K562 (cell line): ENCODE measurements around the gene HNRNPF. TPM values are rescaled to one million over a fixed set of nuclear protein-coding genes. Genes with fewer than 3 reads are reported as not detected.

Source experiments
- KDM5B ChIP-seq: fragments of 200-600 bp; sonication (generic); IDR thresholded peaks from 2 replicates; pipeline ENCODE4 v1.6.1; 2012; ENCODE audit warnings: low read depth, mild to moderate bottlenecking, moderate library complexity, low read length, control low read depth, inconsistent platforms; ENCODE audit not compliant: insufficient replicate concordance
- MBD2 ChIP-seq: sonication (generic); IDR thresholded peaks from 2 replicates; pipeline ENCODE4 v1.6.1; 2016; ENCODE audit warnings: low read depth, borderline replicate concordance
- MIER1 ChIP-seq: fragments of 450-650 bp; IDR thresholded peaks from 2 replicates; pipeline ENCODE4 v1.6.1; 2016; ENCODE audit warnings: antibody characterized with exemption, mild to moderate bottlenecking, low read depth
- NFE2 ChIP-seq: IDR thresholded peaks from 2 replicates; pipeline ENCODE4 v1.6.1; 2014; ENCODE audit warnings: antibody characterized with exemption, low read depth
- NONO ChIP-seq, 2 experiments: fragments of 200-400 bp in 1 of 2; fragments of 450-650 bp in 1 of 2; formaldehyde crosslinking in 1 of 2; IDR thresholded peaks; 2 replicates each; pipeline ENCODE4 v1.6.1; 2017; ENCODE audit warnings: low read depth in 2 of 2, mild to moderate bottlenecking in 2 of 2, moderate library complexity in 2 of 2, low read length in 1 of 2
- PPARD ChIP-seq: fragments of 250-450 bp; sonication (Bioruptor Pico); IDR thresholded peaks from 2 replicates; pipeline ENCODE4 v1.8.0; 2022; ENCODE audit warnings: inconsistent platforms, mild to moderate bottlenecking, moderate library complexity
- PTBP1 ChIP-seq: fragments of 200-400 bp; formaldehyde crosslinking; IDR thresholded peaks from 2 replicates; pipeline ENCODE4 v1.6.1; 2017; ENCODE audit warnings: low read depth, low read length
- SMARCA5 ChIP-seq: fragments of 450-650 bp; IDR thresholded peaks from 2 replicates; pipeline ENCODE4 v1.6.1; 2016
- ZBTB17 ChIP-seq: fragments of 450-650 bp; formaldehyde crosslinking; IDR thresholded peaks from 2 replicates; pipeline ENCODE4 v1.4.0; 2020; ENCODE audit warnings: mild to moderate bottlenecking
- polyA plus RNA-seq, 8 experiments: library from polyadenylated mRNA; depleted of rRNA in 4 of 8; stranded (reverse) in 5 of 8; unstranded in 3 of 8; fragments of >200 nt; fragmentation: Nextera tagmentation in 2 of 8; fragmentation: Illumina TruSeq in 1 of 8; extraction: Ambion mirVana in 2 of 8; extraction: Trizol in 1 of 8; gene quantifications; 2 replicates each; pipeline versions ENCODE4 v1.2.1 to v1.2.3, GENCODE V29; 2011 to 2014; ENCODE audit warnings: inconsistent platforms in 1 of 8, missing spikeins in 1 of 8
- total RNA-seq, 7 experiments: library from RNA; depleted of rRNA in 6 of 7; stranded (reverse); fragments of >200 nt in 6 of 7; fragmentation: Illumina TruSeq in 2 of 7; extraction: Trizol in 2 of 7; gene quantifications; 2 replicates each; pipeline versions ENCODE4 v1.2.1 to v1.2.3, GENCODE V29; 2011 to 2021; ENCODE audit warnings: low replicate concordance in 1 of 7
- TF ChIP-seq, protein P1 (sequence below): fragments of 450-650 bp; IDR thresholded peaks from 2 replicates; pipeline ENCODE4 v1.6.1; 2017; ENCODE audit warnings: antibody characterized with exemption, mild to moderate bottlenecking
- TF ChIP-seq, protein P2 (sequence below): fragments of 250-450 bp; sonication (Bioruptor Pico); IDR thresholded peaks from 2 replicates; pipeline ENCODE4 v1.4.0; 2020

The HNRNPF gene
- total and polyA plus RNA-seq, 9 of the 15 experiments (the other 6 are each of a cell fraction or from before 2014, with no cell fraction given), result 192 to 489 (median 416) TPM

DNA sequence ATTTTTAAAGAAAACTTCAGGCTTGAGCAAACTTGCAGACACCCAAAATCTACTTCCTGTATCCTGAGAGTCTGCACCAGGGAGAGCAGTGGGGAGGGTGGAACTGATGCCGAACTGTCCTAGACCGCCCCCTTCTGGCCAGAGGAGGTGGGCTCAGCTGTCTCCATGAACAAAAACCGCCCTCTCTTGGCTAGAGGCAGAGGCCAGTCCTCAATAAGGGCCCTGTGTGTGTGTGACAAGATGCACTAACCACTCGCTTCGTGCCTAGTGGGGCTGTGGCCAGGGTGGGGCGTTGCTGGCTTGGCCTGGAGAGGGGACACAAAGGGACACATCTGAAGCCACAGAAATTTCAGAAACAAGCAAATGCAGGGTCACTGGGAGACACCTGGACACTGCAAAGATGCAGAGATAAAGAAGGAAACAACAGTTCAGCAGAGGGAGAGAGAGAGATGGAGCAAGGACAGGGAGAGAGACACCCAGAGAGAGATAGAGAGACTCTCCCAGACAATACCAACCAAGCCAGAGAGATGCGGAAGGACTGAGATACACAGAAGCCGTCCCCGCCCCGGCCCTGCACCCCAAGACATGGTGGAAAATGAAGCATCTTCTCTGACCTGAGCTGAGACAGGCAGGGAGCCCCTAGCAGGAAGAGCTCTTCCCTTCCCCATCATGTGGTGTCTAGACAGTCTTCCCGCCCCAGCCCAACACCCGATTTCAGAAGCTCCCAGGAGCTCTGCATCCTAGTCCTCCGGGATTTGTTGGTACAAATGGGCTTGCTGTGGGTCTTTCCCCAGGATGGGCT is 60.3 kb downstream of the HNRNPF start (continued):
- TF ChIP-seq, protein P1, sequence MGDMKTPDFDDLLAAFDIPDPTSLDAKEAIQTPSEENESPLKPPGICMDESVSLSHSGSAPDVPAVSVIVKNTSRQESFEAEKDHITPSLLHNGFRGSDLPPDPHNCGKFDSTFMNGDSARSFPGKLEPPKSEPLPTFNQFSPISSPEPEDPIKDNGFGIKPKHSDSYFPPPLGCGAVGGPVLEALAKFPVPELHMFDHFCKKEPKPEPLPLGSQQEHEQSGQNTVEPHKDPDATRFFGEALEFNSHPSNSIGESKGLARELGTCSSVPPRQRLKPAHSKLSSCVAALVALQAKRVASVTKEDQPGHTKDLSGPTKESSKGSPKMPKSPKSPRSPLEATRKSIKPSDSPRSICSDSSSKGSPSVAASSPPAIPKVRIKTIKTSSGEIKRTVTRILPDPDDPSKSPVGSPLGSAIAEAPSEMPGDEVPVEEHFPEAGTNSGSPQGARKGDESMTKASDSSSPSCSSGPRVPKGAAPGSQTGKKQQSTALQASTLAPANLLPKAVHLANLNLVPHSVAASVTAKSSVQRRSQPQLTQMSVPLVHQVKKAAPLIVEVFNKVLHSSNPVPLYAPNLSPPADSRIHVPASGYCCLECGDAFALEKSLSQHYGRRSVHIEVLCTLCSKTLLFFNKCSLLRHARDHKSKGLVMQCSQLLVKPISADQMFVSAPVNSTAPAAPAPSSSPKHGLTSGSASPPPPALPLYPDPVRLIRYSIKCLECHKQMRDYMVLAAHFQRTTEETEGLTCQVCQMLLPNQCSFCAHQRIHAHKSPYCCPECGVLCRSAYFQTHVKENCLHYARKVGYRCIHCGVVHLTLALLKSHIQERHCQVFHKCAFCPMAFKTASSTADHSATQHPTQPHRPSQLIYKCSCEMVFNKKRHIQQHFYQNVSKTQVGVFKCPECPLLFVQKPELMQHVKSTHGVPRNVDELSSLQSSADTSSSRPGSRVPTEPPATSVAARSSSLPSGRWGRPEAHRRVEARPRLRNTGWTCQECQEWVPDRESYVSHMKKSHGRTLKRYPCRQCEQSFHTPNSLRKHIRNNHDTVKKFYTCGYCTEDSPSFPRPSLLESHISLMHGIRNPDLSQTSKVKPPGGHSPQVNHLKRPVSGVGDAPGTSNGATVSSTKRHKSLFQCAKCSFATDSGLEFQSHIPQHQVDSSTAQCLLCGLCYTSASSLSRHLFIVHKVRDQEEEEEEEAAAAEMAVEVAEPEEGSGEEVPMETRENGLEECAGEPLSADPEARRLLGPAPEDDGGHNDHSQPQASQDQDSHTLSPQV, result no peak
- TF ChIP-seq SMARCA5, result no peak; the same call in 1 of the 2 replicates
- TF ChIP-seq KDM5B, result no peak
- TF ChIP-seq NFE2, result no peak
- no peak for TF ChIP-seq MBD2
- TF ChIP-seq PTBP1, result no peak
- no peak for TF ChIP-seq MIER1
- no peak for TF ChIP-seq NONO (IDR thresholded peaks at IDR 0.05; ENCODE audit: low read depth in 2 of 2, low read length in 1 of 2)
- TF ChIP-seq ZBTB17 (CRISPR knock-in tag), result no peak
- TF ChIP-seq PPARD (CRISPR knock-in tag), result no peak
- TF ChIP-seq, protein P2, sequence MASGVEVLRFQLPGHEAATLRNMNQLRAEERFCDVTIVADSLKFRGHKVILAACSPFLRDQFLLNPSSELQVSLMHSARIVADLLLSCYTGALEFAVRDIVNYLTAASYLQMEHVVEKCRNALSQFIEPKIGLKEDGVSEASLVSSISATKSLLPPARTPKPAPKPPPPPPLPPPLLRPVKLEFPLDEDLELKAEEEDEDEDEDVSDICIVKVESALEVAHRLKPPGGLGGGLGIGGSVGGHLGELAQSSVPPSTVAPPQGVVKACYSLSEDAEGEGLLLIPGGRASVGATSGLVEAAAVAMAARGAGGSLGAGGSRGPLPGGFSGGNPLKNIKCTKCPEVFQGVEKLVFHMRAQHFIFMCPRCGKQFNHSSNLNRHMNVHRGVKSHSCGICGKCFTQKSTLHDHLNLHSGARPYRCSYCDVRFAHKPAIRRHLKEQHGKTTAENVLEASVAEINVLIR (CRISPR knock-in tag), result no peak
